H1 (cell line): Measurements from ENCODE around the gene NLRP1. TPM values are rescaled to one million over a fixed set of nuclear protein-coding genes. Genes with fewer than 3 reads are reported as not detected.

ENCODE experiments used
- BACH1 ChIP-seq: IDR thresholded peaks from 2 replicates; pipeline ENCODE4 v1.6.1; 2012; ENCODE audit warnings: low read length, improper control_type of control experiment
- JUN ChIP-seq: IDR thresholded peaks from 2 replicates; pipeline ENCODE4 v1.6.1; 2011; ENCODE audit warnings: low read depth, mild to moderate bottlenecking, improper control_type of control experiment, low read length
- YY1 ChIP-seq: IDR thresholded peaks from 2 replicates; pipeline ENCODE4 v1.6.1; 2011; ENCODE audit warnings: low read depth, mild to moderate bottlenecking, low read length
- polyA plus RNA-seq, 7 experiments: library from polyadenylated mRNA; depleted of rRNA in 3 of 7; stranded (reverse) in 5 of 7; unstranded in 2 of 7; fragments of >200 nt in 5 of 7; fragments of 200-250 nt in 2 of 7; gene quantifications; 1 replicate in 5 of 7; 2 replicates in 1 of 7; 4 replicates in 1 of 7; pipeline versions ENCODE4 v1.2.1 to v1.2.3, GENCODE V29; 2011 to 2013; ENCODE audit warnings: missing spikeins in 2 of 7, mixed read lengths in 2 of 7
- total RNA-seq: library from RNA; stranded (reverse); fragmentation: NEBNext Ultra II Directional; extraction: Animal tissue kit (Norgen Biotek cat#: 25700); gene quantifications from 2 replicates; pipeline ENCODE4 v1.2.1, GENCODE V29; 2021

The NLRP1 gene
- total and polyA plus RNA-seq, 2 of the 8 experiments (the other 6 are each of a cell fraction or from before 2014, with no cell fraction given), result 8.6 to 10.4 TPM

GRCh38 chr17:5563456-5563855, 20.9 kb downstream of the NLRP1 start (continued):
- TF ChIP-seq JUN (no peak), BACH1 (no peak), YY1 (no peak)
